ENCODE measurements around the gene OR10AD1. TPM values are rescaled to one million over a fixed set of nuclear protein-coding genes. Genes with fewer than 3 reads are reported as not detected.

The OR10AD1 gene
- polyA plus RNA-seq, 1 donor (not counting 4 experiments of a cell fraction or from before 2014, with no cell fraction given) = not detected

DNA sequence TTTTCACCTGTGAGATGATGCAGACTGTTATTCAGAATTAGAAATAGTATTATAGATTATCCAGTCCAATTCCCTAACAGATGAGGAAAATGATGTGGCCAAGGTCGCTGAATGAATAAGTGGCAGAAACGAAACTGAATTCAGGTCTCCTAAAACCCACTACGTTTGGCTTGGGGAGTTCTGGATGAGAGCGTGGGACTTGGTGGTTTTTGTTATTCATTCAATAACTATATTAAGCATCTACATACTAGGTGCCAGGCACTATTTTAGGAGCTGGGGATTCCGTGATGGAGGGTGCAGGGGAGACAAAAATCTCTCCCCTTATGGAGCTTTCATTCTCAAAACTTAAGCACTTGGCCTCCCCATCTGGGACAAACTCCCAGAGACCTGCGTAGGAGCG, 20.5 kb downstream of the OR10AD1 start:
- H2AFZ ChIP-seq (ENCODE audit: control insufficient read depth, low read length) = peak overlapping the region; percentile 90

DNA sequence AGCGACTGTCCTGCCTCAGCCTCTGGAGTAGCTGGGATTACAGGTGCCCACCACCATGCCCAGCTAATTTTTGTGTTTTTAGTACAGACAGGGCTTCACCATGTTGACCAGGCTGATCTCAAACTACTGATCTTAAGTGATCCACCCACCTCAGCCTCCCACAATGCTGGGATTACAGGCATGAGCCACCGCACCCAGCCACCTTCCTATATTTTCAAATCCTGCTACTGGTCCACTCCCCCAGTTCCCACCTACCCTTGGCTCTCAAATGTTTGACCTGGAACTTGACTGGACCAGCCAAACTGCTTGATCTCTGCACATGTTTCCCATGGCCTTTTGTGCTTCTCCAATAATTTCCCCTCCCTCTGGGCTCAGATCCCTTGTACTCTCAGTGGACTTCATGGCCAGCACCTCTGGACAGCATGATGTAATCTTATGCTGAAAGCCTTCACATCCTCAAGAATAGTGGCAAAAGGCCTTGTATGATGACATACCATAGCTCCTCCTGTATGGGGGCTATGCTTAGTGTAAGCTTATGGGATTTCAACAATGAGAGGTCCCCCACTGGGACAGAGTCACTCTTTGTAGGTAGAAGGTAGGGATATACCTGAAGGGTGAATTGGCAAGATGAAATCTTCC, 22.1 kb downstream of the OR10AD1 start:
- TF ChIP-seq, protein P1, sequence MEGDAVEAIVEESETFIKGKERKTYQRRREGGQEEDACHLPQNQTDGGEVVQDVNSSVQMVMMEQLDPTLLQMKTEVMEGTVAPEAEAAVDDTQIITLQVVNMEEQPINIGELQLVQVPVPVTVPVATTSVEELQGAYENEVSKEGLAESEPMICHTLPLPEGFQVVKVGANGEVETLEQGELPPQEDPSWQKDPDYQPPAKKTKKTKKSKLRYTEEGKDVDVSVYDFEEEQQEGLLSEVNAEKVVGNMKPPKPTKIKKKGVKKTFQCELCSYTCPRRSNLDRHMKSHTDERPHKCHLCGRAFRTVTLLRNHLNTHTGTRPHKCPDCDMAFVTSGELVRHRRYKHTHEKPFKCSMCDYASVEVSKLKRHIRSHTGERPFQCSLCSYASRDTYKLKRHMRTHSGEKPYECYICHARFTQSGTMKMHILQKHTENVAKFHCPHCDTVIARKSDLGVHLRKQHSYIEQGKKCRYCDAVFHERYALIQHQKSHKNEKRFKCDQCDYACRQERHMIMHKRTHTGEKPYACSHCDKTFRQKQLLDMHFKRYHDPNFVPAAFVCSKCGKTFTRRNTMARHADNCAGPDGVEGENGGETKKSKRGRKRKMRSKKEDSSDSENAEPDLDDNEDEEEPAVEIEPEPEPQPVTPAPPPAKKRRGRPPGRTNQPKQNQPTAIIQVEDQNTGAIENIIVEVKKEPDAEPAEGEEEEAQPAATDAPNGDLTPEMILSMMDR (optimal IDR thresholded peaks at IDR 0.05 in 1 of 3, IDR thresholded peaks at IDR 0.05 in 1 of 3, conservative IDR thresholded peaks at IDR 0.05 in 1 of 3; ENCODE audit: extremely low read depth in 1 of 3, insufficient read depth in 2 of 3, low read length in 3 of 3) = no peak
- TF ChIP-seq EZH2 (IDR thresholded peaks at IDR 0.05; ENCODE audit: low read length) = no peak
- Histone ChIP-seq H3K4me3 (ENCODE audit: control insufficient read depth in 2 of 3, extremely low read depth in 1 of 3, insufficient read depth in 2 of 3, low read depth in 1 of 3, low read length in 3 of 3) (no peak overlapping the region), H3K27me3 (ENCODE audit: control insufficient read depth, extremely low read depth, insufficient read depth, low read length) (peaks cover 62% of the 10 kb centered on the region), H3K9me1 (ENCODE audit: control insufficient read depth, extremely low read depth, insufficient read depth, low read length) (no peaks in the 10 kb centered on the region), H2AFZ (ENCODE audit: control insufficient read depth, low read length) (no peak overlapping the region), H3K9me3 (ENCODE audit: control insufficient read depth, low read depth, low read length) (no peaks in the 10 kb centered on the region), H4K20me1 (ENCODE audit: control insufficient read depth, extremely low read depth, insufficient read depth, low read length) (no peaks in the 10 kb centered on the region), H3K79me2 (ENCODE audit: control insufficient read depth, insufficient read depth, low read length) (no peaks in the 10 kb centered on the region), H3K36me3 (ENCODE audit: control insufficient read depth in 2 of 2, extremely low read depth in 1 of 2, insufficient read depth in 2 of 2, low read length in 2 of 2) (no peaks in the 10 kb centered on the region), H3K4me2 (ENCODE audit: control insufficient read depth, extremely low read depth, insufficient read depth, low read depth, low read length) (no peak overlapping the region), H3K4me1 (ENCODE audit: control insufficient read depth, extremely low read depth, insufficient read depth, low read length) (peaks cover 14% of the 10 kb centered on the region), H3K9ac (ENCODE audit: control insufficient read depth, extremely low read depth, insufficient read depth, low read length) (no peak overlapping the region), H3K27ac (ENCODE audit: control insufficient read depth, insufficient read depth, low read length) (no peak overlapping the region)
- DNase-seq (ENCODE audit: low read depth, low spot score) (no peak), FAIRE-seq (no peak)
- dilution Hi-C loops (cut with MboI; ENCODE audit: extremely low pct_ligation_motif_present, low sequenced_read_pairs) = no loop called here

More for the DNA sequence above, 20.5 kb downstream of the OR10AD1 start:
- Histone ChIP-seq H3K9ac (ENCODE audit: control insufficient read depth, extremely low read depth, insufficient read depth, low read length) (no peak overlapping the region), H3K4me2 (ENCODE audit: control insufficient read depth, extremely low read depth, insufficient read depth, low read depth, low read length) (peak overlapping the region; percentile 74), H3K9me3 (ENCODE audit: control insufficient read depth, low read depth, low read length) (no peaks in the 10 kb centered on the region), H3K27me3 (ENCODE audit: control insufficient read depth, extremely low read depth, insufficient read depth, low read length) (peaks cover 59% of the 10 kb centered on the region), H3K4me3 (ENCODE audit: control insufficient read depth in 2 of 3, extremely low read depth in 1 of 3, insufficient read depth in 2 of 3, low read depth in 1 of 3, low read length in 3 of 3) (peak overlapping the region; percentile 55 to 78 (median 64)), H3K36me3 (ENCODE audit: control insufficient read depth in 2 of 2, extremely low read depth in 1 of 2, insufficient read depth in 2 of 2, low read length in 2 of 2) (no peaks in the 10 kb centered on the region), H3K27ac (ENCODE audit: control insufficient read depth, insufficient read depth, low read length) (no peak overlapping the region), H3K79me2 (ENCODE audit: control insufficient read depth, insufficient read depth, low read length) (no peaks in the 10 kb centered on the region), H4K20me1 (ENCODE audit: control insufficient read depth, extremely low read depth, insufficient read depth, low read length) (no peaks in the 10 kb centered on the region), H3K9me1 (ENCODE audit: control insufficient read depth, extremely low read depth, insufficient read depth, low read length) (no peaks in the 10 kb centered on the region), H3K4me1 (ENCODE audit: control insufficient read depth, extremely low read depth, insufficient read depth, low read length) (peaks cover 14% of the 10 kb centered on the region)
- no peak for DNase-seq (ENCODE audit: low read depth, low spot score)
- TF ChIP-seq, protein P1 (optimal IDR thresholded peaks at IDR 0.05 in 1 of 3, IDR thresholded peaks at IDR 0.05 in 1 of 3, conservative IDR thresholded peaks at IDR 0.05 in 1 of 3; ENCODE audit: extremely low read depth in 1 of 3, insufficient read depth in 2 of 3, low read length in 3 of 3) = no peak
- no peak for TF ChIP-seq EZH2 (IDR thresholded peaks at IDR 0.05; ENCODE audit: low read length)
- FAIRE-seq = no peak
- dilution Hi-C loops (cut with MboI; ENCODE audit: extremely low pct_ligation_motif_present, low sequenced_read_pairs) = no loop called here

All from keratinocyte (primary cell).